OCI-LY7 (cell line): Measurements from ENCODE around the gene WWOX.

Experiments used
- EZH2phosphoT487 ChIP-seq: fragments of 200-600 bp; sonication (generic); IDR thresholded peaks from 2 replicates; pipeline ENCODE4 v1.6.1; 2018; ENCODE audit warnings: low read depth, borderline replicate concordance, mild to moderate bottlenecking, mixed run types, antibody characterized with exemption, low read length, moderate library complexity, mixed read lengths
- TF ChIP-seq, protein P1 (sequence below): fragments of 200-600 bp; sonication (generic); conservative IDR thresholded peaks from 2 replicates; pipeline ENCODE4 v1.5.1; 2014; ENCODE audit warnings: mild to moderate bottlenecking, antibody characterized with exemption, low read length, moderate library complexity, mixed read lengths

- TF ChIP-seq, protein P1, sequence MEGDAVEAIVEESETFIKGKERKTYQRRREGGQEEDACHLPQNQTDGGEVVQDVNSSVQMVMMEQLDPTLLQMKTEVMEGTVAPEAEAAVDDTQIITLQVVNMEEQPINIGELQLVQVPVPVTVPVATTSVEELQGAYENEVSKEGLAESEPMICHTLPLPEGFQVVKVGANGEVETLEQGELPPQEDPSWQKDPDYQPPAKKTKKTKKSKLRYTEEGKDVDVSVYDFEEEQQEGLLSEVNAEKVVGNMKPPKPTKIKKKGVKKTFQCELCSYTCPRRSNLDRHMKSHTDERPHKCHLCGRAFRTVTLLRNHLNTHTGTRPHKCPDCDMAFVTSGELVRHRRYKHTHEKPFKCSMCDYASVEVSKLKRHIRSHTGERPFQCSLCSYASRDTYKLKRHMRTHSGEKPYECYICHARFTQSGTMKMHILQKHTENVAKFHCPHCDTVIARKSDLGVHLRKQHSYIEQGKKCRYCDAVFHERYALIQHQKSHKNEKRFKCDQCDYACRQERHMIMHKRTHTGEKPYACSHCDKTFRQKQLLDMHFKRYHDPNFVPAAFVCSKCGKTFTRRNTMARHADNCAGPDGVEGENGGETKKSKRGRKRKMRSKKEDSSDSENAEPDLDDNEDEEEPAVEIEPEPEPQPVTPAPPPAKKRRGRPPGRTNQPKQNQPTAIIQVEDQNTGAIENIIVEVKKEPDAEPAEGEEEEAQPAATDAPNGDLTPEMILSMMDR = no peak
- TF ChIP-seq EZH2phosphoT487 = no peak
Observed at GRCh38 chr16:79013930-79014660, 914.6 kb downstream of the WWOX start.
